GM21825 (cell line): ENCODE measurements around the gene CLDN22.
"Not testable (repeated sequence)": the region's sequence is repeated elsewhere in the genome, so short reads cannot be mapped to it uniquely, and the experiment has no call there.

Source experiments
- ATAC-seq: cut with Tn5 transposase; IDR thresholded peaks from one replicate; pipeline ENCODE4 v1.9.1; 2021; ENCODE audit warnings: mild to moderate bottlenecking, moderate library complexity; ENCODE audit not compliant: unreplicated experiment

The CLDN22 gene

DNA sequence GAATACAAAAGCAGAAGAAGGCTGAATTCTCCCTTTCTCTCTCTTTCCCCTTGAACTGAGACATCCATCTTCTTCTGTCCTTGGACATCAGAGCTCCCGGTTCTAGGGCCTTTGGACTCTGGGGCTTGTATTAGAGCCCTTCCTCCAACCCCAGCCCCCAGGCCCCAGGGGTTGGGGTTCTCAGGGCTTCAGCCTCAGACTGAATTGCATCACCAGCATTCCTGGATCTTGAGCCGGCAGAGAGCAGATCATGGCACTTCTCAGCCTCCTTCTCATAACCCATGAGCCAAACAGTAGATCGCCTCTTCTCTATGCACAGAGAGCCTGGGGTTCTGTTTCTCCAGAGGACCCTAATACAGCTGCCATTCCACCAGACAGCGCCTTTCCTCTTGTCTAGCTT is 27.5 kb upstream of the CLDN22 start:
- no peak for ATAC-seq

DNA sequence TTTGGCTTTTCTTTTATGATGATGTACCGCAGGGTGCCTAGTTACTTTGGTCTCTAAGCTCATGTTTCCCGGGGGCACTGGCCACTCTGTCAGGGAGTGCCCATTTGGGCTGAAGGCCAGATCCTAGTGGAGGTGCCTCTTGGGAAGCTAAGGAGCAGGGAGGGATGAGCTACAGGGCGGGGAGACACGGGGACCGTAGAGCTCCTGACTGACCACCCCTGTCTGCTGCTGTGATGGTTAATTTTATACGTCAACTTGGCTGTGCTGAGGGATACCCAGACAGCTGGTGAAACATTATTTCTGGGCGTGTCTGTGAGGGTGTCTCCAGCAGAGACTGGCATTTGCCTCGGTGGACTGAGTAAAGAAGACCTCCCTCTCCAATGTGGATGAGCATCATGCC is 27.1 kb upstream of the CLDN22 start:
- ATAC-seq: no peak

DNA sequence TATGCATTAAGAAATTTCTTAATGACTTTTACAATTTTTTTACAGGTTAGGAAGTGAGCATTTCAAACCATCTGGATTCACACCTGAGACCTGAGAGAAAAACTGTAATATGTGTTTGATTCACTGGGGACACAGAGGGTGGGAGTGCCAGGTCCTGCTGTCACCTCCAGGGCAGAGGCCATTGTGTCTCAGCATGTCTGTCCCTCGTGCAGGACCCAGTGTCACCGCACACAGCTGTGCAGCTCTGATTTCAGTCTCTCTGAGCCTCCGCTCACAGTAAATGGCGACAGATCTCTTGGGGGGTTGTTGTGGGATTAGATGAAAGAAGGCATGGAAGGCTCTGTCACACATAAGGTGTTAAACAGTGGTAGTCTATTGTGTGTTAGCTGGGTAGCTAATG is 25.2 kb upstream of the CLDN22 start:
- no peak for ATAC-seq

- no peak for ATAC-seq
Measured at GRCh38 chr4:183344523-183345255, 24.6 kb upstream of the CLDN22 start.

DNA sequence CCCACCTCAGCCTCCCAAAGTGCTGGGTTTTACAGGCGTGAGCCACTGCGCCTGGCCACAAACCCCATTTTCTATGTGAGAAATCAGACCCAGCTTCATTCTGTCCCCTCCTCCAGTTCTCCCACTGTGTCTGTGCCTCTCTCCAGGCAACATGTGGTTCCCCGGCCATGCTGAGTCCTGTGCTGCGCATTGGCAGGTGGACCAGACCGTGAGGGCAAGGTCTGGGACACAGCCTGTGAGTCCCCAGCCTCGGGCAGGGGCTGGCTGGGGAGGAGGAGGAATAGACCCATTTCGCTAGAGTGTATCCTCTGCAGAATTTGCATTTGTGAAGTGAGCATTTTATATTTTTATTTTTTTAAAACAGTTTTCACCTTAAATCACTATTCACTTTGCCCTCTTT is 23.7 kb upstream of the CLDN22 start:
- no peak for ATAC-seq

GRCh38 chr4:183342541-183343533 is 22.8 kb upstream of the CLDN22 start:
- ATAC-seq: no peak

DNA sequence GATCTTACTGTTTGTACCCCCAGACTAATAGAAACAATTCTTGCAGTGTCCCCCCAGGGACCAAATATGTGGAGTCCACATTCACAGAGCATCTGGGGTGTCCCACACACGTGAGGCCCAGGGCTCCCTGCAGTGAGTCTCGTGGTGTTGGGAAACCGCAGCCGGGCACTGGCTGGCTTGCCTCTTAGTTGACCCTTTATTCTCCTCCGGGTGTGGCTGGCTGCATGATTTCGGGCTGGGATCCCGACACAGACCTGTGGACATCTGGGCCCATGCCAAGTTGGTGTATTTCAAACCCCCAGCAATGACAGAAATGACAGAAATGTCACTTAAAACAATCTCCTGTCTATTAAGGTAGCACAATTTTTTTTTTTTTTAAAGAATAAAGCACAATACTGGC is 17.8 kb upstream of the CLDN22 start:
- no peak for ATAC-seq

GRCh38 chr4:183337349-183337748 is 17.3 kb upstream of the CLDN22 start:
- ATAC-seq: no peak

DNA sequence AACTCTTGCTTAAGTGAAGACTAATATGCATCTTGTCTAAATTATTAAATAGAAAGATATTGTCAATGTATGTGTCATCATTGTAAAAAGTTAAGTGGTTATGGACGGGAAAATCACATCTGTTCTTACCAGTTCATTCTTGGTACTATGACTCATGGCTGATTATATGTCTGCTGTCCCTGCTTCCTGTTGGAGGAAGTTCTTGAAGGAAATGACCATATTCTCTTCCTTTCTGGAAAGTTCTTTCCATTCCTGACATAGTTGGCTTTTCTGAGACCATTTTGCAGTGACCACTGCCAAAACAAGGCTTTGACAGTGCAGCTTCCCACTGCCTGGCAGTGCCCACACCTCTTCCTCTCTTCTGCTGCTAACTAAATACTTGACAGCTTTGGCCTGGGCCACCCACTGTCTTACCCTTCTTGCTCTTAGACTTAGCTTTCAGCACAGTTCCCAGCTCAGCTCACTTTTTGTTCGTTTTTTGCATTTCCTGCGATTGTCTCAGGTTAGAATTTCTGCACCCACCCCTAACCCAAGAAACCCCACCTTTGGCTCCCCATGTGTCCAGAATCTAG is 15.4 kb upstream of the CLDN22 start:
- no peak for ATAC-seq

DNA sequence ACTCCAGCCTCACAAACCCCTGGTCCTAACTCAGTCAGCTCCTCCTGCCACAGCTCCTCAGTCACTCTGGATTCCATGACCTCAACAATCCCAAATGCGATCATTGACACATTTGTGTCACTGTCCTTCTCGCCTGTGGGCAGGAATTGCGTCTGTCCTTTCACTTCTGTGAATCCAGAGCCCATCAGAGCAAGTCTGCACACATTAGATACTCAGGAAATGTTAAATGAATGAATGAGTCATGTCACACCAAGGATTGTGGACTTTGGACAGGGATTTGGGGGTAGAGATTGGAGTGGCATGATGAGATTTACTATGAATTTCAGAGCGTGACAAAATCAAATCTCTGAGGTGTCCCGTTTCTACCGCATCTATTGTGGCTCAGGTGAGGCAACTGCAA is 13.9 kb upstream of the CLDN22 start:
- ATAC-seq: no peak

DNA sequence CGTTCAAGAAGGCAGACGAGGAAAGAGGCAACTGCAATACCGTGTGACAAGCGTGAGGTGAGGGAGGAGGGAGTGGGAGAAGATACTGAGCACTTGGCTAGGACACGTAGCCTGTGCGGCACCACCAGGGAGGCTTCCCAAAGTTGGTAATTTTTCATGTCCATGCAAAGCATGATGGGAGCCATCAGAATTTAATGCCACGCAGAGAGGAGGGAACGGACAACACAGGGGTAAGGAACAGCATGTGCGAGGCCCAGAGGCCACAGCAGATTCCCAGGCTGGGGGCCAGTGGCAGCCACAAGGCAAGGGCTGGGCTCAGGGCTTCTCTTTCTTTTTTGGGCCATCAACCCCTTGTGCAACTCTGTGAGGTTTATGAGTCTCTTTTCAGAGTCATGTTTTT is 13.1 kb upstream of the CLDN22 start:
- no peak for ATAC-seq

GRCh38 chr4:183332447-183332846 is 12.4 kb upstream of the CLDN22 start:
- no peak for ATAC-seq

GRCh38 chr4:183330841-183331240 is 10.8 kb upstream of the CLDN22 start:
- no peak for ATAC-seq

- no peak for ATAC-seq
Measured at GRCh38 chr4:183329954-183330742, 10.1 kb upstream of the CLDN22 start.

DNA sequence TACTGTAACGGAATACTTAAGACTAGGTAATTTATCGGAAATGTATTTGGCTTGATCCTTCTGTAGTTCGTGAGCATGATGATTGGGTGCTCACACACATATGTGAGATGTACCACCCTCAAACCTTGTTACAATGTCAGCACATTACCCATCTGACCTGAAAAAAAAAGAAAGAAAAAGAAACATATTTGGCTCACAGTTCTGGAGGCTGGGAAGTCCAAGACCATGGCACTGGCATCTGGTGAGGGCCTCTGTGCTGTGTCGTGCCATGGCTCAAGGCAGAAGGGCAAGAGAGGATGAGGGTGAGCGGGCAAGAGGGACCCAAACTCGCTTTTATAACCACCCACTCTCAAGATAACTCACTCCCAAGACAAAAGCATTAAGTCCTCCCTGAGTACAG is 9.2 kb upstream of the CLDN22 start:
- ATAC-seq: no peak

GRCh38 chr4:183328832-183329231 is 8.8 kb upstream of the CLDN22 start:
- ATAC-seq: no peak

GRCh38 chr4:183327827-183328226 is 7.8 kb upstream of the CLDN22 start:
- no peak for ATAC-seq

DNA sequence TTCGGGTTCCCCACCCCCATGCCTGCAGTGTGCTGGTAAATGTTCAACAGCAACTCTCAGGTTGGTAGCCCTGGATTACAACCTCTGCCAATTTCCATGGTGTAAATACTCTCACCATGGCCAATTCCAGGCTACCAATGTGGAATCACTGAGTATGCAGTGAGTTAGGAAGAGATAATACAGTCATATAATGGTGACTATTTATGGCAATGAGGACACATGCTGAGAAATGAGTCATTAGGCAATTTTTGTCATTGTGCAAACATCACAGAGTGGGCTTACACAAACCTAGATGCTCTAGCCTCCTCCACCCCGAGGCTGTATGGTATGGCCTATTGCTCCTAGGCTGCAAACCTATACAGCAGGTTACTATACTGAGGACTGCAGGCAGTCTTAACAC is 6.8 kb upstream of the CLDN22 start:
- no peak for ATAC-seq

GRCh38 chr4:183326387-183326786 is 6.3 kb upstream of the CLDN22 start:
- ATAC-seq: not testable (repeated sequence)

- no peak for ATAC-seq
Measured at GRCh38 chr4:183324619-183325018, 4.5 kb upstream of the CLDN22 start.

GRCh38 chr4:183324056-183324455 is 4.0 kb upstream of the CLDN22 start:
- not testable (repeated sequence) for ATAC-seq
